Hematopoietic multipotent progenitor cell treated with erythropoietin and hydrocortisone succinate and interleukin-3 and kit ligand, for 8 days (in vitro differentiated cells): Measurements from ENCODE around the gene GALNT13.
A peak's percentile ranks its signal among the peaks of the same experiment; 100 is the strongest.

Experiments used
- DNase-seq: peaks from one replicate; pipeline ENCODE4 v3.0.0-alpha.2; 2015

The GALNT13 gene

GRCh38 chr2:154336201-154336600, 464.5 kb downstream of the GALNT13 start:
- DNase-seq, result no peak

- no peak for DNase-seq
Measured at GRCh38 chr2:154338352-154338967, 466.7 kb downstream of the GALNT13 start.

- no peak for DNase-seq
Measured at GRCh38 chr2:154343282-154343681, 471.6 kb downstream of the GALNT13 start.

- DNase-seq, result no peak
Measured at GRCh38 chr2:154350911-154351310, 479.2 kb downstream of the GALNT13 start.

- DNase-seq, result no peak
Measured at GRCh38 chr2:154361276-154361675, 489.6 kb downstream of the GALNT13 start.

GRCh38 chr2:154368153-154368552, 496.4 kb downstream of the GALNT13 start:
- no peak for DNase-seq

- DNase-seq, result no peak
Measured at GRCh38 chr2:154370873-154371272, 499.2 kb downstream of the GALNT13 start.

GRCh38 chr2:154374416-154374815, 502.7 kb downstream of the GALNT13 start:
- DNase-seq, result no peak

GRCh38 chr2:154375579-154375931, 503.8 kb downstream of the GALNT13 start:
- peak; percentile 31 for DNase-seq

- no peak for DNase-seq
Measured at GRCh38 chr2:154381931-154382794, 510.4 kb downstream of the GALNT13 start.

- DNase-seq, result peak; percentile 3
Measured at GRCh38 chr2:154386186-154386585, 514.5 kb downstream of the GALNT13 start.

- DNase-seq, result no peak
Measured at GRCh38 chr2:154391051-154391450, 519.3 kb downstream of the GALNT13 start.

GRCh38 chr2:154392256-154392655, 520.5 kb downstream of the GALNT13 start:
- DNase-seq, result no peak

- no peak for DNase-seq
Measured at GRCh38 chr2:154394600-154394999, 522.9 kb downstream of the GALNT13 start.

- no peak for DNase-seq
Measured at GRCh38 chr2:154400563-154401290, 529.0 kb downstream of the GALNT13 start.

- peak; percentile 47 for DNase-seq
Measured at GRCh38 chr2:154402213-154402612, 530.5 kb downstream of the GALNT13 start.

GRCh38 chr2:154403242-154403790, 531.6 kb downstream of the GALNT13 start:
- DNase-seq, result no peak

- no peak for DNase-seq
Measured at GRCh38 chr2:154408786-154409185, 537.1 kb downstream of the GALNT13 start.

- DNase-seq, result no peak
Measured at GRCh38 chr2:154422251-154422650, 550.5 kb downstream of the GALNT13 start.

GRCh38 chr2:154425994-154426393, 554.3 kb downstream of the GALNT13 start:
- DNase-seq, result no peak

GRCh38 chr2:154427453-154427852, 555.7 kb downstream of the GALNT13 start:
- DNase-seq, result no peak

GRCh38 chr2:154428022-154428421, 556.3 kb downstream of the GALNT13 start:
- no peak for DNase-seq

GRCh38 chr2:154433010-154433409, 561.3 kb downstream of the GALNT13 start:
- DNase-seq, result no peak
